Mesenteric fat pad (tissue), 1 donor: ENCODE results near the gene ENSA. TPM values are rescaled to one million over a fixed set of nuclear protein-coding genes. Genes with fewer than 3 reads are reported as not detected.

ENCODE experiments used
- total RNA-seq: library from RNA; stranded (reverse); fragmentation: NEBNext Ultra II Directional; extraction: Animal tissue kit (Norgen Biotek cat#: 25700); gene quantifications from one replicate; pipeline ENCODE4 v1.2.1, GENCODE V29; 2021
- donor health status: DM: yes; HTN: yes; CAD: no.

ENSA gene
- total RNA-seq, 1 donor from 2014 or later: 138 TPM

Other genes with a start within 250 kb of the ENSA start
- gene TARS2, start 142.2 kb downstream of the ENSA start, total RNA-seq: 14.0 TPM
- gene ECM1, start 121.5 kb downstream of the ENSA start, total RNA-seq: 33.1 TPM
- not detected for gene FALEC, start 113.9 kb downstream of the ENSA start, total RNA-seq
- gene ADAMTSL4, start 80.2 kb downstream of the ENSA start, total RNA-seq: 76.4 TPM
- 697 TPM for gene MCL1, start 50.0 kb downstream of the ENSA start, total RNA-seq
- gene GOLPH3L, start 67.5 kb upstream of the ENSA start, total RNA-seq: 19.1 TPM
- 0.29 TPM for gene HORMAD1, start 91.3 kb upstream of the ENSA start, total RNA-seq
- gene CTSS, start 136.2 kb upstream of the ENSA start, total RNA-seq: 173 TPM
- gene CTSK, start 178.6 kb upstream of the ENSA start, total RNA-seq: 76.4 TPM
- 51.0 TPM for gene ARNT, start 247.0 kb upstream of the ENSA start, total RNA-seq